ENCODE measurements around the gene BAZ2B. TPM values are rescaled to one million over a fixed set of nuclear protein-coding genes. Genes with fewer than 3 reads are reported as not detected.
A peak's percentile ranks its signal among the peaks of the same experiment; 100 is the strongest.

Gene BAZ2B
- polyA plus RNA-seq, 1 donor = 118 TPM

GRCh38 chr2:159617646-159618045, 1.3 kb upstream of the BAZ2B start:
- peak; percentile 73 for DNase-seq

GRCh38 chr2:159617100-159617499, 752 bp upstream of the BAZ2B start:
- no peak for DNase-seq

- peak; percentile 94 for DNase-seq
These were observed 722 bp downstream of the BAZ2B start for GRCh38 chr2:159615367-159616285.

- peak; percentile 81 for DNase-seq
These were observed 1.6 kb downstream of the BAZ2B start for GRCh38 chr2:159614534-159615366.

- no peak for DNase-seq
These were observed 2.6 kb downstream of the BAZ2B start for GRCh38 chr2:159613651-159614285.

GRCh38 chr2:159613091-159613490, 3.3 kb downstream of the BAZ2B start:
- DNase-seq = no peak

GRCh38 chr2:159612255-159612901, 4.0 kb downstream of the BAZ2B start:
- peak; percentile 69 for DNase-seq

- DNase-seq = no peak
These were observed 6.4 kb downstream of the BAZ2B start for GRCh38 chr2:159609811-159610549.

- no peak for DNase-seq
These were observed 7.5 kb downstream of the BAZ2B start for GRCh38 chr2:159608723-159609308.

GRCh38 chr2:159608108-159608507, 8.2 kb downstream of the BAZ2B start:
- DNase-seq = no peak

- DNase-seq = no peak
These were observed 10.1 kb downstream of the BAZ2B start for GRCh38 chr2:159606287-159606686.

GRCh38 chr2:159605441-159606178, 10.7 kb downstream of the BAZ2B start:
- no peak for DNase-seq

- DNase-seq = no peak
These were observed 12.2 kb downstream of the BAZ2B start for GRCh38 chr2:159604159-159604558.

- DNase-seq = no peak
These were observed 15.6 kb downstream of the BAZ2B start for GRCh38 chr2:159600752-159601151.

- DNase-seq = no peak
These were observed 20.8 kb downstream of the BAZ2B start for GRCh38 chr2:159595410-159596046.

GRCh38 chr2:159592441-159592840, 23.9 kb downstream of the BAZ2B start:
- no peak for DNase-seq

GRCh38 chr2:159591221-159591620, 25.1 kb downstream of the BAZ2B start:
- DNase-seq = no peak

GRCh38 chr2:159589286-159589685, 27.1 kb downstream of the BAZ2B start:
- no peak for DNase-seq

GRCh38 chr2:159586034-159586433, 30.3 kb downstream of the BAZ2B start:
- no peak for DNase-seq

GRCh38 chr2:159585622-159586021, 30.7 kb downstream of the BAZ2B start:
- no peak for DNase-seq
